Medulla oblongata (tissue), 1 donor: Measurements from ENCODE around the gene SNX10.

ENCODE experiments used
- DNase-seq: peaks from one replicate; pipeline ENCODE4 v3.0.0-alpha.2; 2015; ENCODE audit errors: extremely low spot score

Gene SNX10

DNA sequence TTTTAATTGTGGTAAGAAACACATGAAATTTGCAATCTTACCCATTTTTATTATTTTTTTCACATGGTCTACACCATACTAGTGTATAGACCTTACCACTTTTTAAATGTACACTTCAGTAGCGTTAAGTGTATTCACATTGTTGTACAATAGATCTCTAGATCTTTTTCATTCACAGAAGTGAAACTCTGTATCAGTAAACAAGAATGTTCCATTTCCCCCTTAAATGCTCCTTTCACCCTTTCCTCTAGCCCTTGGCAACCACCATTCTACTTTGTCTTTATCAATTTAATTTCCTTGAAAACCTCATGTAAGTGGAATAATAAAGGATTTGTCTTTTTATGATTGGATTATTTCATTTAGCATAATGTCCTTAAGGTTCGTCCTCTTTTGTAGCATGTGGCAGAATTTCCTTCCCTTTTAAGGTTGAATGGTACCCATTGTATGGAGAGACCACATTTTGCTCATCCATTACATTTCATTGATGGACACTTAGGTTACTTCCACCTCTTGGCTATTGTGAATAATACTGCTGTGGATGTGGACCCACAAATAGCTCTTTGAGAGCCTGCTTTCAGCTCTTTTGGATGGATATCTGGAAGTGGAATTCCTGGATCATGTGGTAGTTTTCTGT is 45.7 kb downstream of the SNX10 start:
- DNase-seq: peak; percentile 7

DNA sequence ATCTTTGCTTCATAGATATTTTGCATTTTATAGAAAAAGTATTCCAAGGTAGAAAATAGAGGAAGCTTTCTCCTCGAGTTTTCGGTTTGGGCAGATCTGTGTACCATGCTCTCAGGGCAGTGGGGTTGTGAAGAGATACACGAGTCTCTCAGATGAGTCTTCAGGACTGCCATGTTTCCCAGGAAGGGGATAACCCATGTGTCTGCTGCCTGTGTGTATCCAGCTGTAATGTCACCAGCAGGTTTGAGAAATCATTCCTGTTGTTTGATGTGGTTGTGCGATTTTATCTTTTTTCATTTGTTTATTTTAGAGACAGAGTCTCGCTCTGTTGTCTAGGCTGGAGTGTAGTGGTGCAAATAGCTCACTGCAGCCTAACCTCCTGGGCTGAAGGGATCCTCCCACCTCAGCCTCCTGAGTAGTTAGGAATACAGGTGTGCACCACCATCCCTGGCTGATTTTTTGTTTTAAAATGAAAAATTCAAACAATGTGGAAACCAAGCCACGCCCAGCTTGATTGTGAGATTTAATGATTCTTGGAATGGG is 48.9 kb downstream of the SNX10 start:
- no peak for DNase-seq

DNA sequence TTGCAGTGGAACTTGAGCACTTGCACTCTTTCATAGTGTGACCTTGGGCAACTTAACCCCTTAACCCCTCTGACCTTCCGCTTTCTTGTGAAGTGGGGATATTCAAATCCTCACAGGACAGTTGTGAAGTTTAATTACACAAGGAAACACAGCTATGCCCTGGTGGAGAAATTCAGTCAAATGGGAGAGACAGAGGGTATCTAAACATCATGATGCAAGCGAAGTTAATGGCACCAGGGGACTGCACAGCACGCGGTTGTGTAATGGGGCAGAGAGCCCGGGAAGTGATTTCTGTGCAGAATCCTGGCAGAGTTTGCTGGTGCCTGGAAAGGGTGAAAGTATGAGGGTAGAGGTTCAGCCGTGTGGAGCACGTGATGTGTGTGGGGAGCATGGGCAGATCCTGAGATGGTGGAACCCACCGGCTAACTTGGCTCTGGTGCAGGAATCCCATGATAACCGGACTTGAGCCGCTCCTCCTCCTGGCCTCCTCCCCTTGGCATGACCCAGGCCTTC is 51.7 kb downstream of the SNX10 start:
- no peak for DNase-seq

DNA sequence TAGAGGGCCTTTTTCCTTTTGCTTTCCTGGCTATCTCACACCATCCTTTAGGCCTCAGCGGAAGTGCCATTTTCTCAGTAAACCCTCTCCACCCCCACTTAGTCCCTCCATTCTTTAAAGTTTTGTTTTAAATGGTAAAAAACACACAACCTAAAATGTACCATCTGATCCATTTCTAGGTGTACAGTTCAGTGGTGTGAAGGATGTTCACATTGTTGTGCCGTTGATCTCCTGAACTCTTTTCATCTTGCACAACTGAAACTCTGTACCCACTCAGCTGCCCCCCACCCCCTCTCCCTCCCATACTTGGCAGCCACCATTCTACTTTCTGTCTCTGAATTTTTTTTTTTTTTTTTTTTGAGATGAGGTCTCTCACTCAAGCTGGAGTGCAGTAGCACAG is 52.2 kb downstream of the SNX10 start:
- DNase-seq: no peak

DNA sequence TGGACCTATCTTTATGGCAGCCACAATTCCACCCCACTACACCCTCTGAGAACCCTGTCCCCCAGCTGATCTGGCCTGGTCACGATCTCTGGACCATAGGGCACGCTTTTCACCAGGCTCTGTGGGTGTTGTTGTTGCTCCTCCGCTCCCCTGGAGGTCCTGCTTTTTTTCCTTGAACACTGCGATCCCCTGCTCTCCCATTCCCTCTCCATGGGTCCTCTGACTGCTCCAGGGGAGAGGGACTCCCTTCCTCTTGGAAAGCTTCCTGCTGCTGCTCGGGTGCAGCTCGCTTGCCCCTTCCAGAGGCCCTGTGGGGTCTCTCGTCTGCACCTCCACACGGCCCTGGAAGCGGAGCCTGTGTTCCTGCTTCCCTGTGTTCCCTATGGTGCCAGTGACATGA is 53.5 kb downstream of the SNX10 start:
- DNase-seq: no peak

DNA sequence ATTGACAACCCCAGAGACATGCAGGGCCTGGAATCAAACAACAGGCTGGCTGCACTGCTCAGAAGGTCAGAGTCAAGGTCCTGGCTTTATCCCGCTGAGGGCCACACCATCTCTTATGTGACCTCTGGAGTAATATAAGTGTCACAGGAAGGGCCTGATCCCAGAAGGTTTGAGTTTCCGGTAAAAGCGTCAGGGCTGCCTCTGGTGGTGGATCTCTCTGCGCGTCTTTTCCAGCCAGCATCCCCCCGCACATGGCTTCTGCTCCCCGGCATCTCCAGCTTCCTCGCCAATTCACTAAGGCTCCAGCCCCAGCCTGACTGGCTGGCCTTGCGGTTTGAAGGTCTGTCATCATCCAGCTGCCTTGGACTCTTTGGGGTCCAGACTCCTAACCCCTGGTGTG is 54.2 kb downstream of the SNX10 start:
- DNase-seq: no peak

DNA sequence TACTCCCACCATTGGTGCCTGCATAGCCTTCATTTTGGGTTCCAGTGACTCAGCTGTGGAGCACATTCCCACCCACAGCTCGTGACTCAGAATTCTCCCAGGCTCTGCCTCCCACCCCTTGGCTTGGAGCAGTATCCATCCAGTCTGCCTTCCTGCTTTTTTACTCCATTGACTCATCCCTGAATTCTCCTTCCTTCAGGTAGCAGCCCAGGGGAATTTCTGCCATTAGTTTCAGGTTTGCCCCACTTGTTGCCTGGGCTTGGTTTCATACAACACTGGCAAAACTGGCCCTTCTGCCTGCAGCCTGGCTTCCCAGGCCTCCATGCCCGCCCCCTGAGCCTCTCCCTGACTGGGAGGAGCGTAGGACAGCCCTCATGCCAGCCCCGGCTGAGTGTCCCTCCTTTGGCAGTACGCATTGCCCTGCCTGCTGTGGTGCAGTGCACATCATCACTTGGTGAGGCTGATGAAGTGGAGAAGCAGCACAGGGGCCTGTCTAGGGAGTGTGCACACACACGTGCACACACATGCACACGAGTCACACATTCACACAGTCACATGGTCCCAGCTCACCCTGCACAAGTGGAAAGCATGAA is 55.0 kb downstream of the SNX10 start:
- no peak for DNase-seq

DNA sequence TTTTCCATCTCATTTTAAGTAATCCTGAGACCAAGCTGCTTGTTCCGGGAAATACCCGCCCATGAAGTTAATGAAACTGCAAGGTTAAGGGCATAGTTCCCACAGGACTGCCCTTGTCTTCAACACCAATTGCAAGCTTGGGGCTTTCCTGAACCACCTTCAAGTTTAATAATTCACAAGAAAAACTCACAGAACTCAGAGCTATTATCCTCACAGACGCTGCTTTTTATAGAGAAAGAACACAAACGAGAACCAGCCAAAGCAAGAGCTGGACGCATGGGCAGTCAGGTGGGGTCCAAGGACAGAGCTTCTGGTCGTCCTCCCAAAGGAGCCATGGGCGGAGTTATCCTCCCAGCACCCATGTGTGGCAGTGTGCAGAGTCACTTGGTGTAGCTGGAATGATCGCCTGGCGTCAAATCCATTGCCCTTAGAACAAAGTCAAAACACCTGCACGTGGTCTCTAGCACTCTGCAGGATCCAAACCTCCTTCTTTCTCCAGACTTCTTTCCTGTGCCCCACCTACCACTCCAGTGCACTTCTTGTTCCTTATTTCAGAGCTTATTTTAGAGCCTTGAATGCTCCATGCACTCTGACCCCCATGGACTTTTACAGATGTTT is 56.7 kb downstream of the SNX10 start:
- no peak for DNase-seq

DNA sequence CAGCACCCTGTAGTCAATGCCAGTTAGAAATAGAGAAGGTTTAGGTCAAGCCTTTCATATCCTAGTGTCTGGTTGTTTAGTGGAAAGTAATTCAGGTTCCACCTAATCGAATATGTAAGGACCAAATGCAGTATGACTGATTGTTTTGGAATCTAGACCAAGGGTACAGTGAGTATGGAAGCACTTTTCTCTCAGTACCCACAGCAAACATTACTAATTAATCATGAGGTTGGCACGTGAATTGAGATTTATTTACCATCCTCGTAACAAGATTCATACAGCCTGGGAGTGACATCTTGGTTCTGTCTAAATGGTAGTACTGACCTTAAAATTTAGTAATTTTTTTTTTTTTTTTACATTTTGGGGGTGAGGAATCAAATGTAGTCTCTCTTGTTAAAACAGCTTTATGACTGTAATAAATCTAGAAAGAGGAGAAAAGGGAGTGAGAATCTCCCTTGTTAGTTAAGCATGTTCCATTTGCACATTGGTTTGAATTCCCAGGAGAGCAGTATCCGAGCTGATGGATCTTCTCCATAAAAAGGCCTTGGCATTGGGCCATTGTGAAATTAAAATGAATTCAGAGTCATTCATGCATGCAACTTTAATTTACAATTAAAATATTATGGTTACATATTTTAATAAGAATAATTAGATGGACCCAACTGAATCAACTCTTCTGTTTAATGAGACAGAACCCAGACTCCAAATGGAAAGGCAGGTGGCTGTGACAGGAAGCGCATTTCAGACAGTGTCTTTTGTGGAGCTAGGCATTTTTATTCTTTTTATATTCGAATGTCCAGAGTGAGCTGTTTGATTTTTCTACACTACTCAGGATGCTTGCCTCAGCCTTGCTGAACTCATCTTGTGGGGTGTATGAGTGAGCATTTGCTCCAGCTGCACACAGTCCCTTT is 57.6 kb downstream of the SNX10 start:
- no peak for DNase-seq

DNA sequence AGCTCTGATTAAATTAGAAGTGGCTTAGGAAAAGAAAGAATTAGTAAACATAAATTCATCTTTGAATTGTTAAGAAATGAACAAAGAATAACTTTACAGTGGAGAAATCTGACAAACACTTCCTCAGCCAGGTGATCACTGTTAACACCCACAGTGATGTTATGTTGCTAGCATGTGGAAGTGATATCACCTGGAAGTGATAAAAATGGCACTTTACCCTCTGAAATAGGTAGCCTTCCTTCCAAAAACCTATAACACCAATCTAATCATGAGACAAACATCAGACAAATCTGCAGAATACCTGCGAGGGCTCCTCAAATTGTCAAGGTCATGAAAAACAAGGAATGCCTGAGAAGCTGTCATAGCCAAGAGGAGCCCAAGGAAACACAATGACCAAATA is 59.5 kb downstream of the SNX10 start:
- DNase-seq: no peak

DNA sequence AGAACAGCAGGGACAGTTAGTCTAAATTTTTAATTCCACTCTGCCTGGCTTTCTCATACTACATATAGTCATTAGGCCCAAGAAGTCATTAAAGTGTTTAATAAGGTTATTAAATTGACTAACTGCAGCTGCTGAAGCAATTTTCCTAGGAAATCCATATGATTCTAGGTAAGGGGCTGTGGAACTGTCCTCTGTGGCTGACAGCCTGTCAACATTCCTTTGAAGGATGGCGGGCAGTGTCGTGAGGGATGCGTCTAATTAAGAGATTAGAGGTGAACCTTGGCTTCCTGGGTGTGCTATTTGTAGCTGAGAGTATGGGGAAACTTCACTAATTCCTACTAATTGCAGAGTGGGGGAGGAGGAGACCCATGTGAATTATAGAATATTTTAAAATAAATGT is 64.6 kb downstream of the SNX10 start:
- no peak for DNase-seq

DNA sequence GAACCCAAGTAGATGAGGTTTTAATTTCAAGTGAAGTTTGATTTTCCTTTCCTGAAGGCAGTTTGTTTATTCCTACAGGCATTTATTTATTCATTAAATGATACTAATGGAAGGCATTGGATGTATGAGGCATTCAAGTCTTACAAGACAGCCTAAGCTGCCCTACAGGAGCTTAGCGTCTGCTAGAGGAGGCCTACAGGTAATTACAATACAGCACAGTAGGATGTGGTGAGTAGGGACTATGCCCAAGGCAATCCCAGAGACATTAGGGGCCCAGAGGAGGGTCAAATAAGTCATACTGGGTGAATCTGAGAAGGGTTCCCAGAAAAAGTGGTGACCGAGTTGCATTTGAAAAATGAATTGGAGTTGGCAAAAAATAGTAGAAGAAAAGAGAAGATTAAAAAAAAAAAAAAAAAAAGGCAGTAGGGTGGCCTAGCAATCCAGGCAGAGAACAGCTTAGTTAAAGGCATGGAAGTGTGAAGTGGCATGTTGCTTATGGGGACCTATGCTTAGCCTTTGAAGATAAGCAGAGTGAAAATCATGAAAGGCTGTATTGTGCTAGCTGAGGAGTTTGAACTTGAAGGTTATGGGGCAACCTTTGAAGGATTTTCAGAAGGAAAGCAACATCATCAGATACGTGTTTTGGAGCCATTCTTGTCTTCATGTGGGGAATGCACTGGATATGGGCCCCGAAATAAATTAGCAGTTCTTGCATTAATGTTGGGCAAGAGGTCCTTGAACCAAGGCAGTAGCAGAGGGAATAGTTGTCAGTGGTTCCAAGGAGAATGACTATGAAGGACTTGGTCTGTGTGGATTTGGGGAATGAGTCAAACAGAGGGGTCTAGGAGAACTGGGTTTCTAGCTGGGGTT is 65.5 kb downstream of the SNX10 start:
- DNase-seq: no peak

DNA sequence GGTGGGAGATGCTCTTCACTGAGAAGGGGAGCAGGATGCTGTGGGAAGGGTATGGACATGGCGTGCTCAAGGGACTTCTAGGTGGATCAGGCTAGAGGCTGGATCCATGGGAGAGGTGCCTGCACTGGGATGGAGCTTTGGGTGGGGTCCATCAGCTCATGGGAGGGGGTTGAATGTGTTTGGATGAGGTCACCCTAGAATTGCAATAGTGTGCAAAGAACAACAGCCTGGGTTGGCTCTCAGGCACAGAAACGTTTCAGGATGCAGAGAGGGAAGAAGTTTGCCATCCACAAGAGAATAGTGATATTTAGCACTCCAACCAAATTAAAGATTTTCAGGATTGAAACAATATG is 66.1 kb downstream of the SNX10 start:
- no peak for DNase-seq

DNA sequence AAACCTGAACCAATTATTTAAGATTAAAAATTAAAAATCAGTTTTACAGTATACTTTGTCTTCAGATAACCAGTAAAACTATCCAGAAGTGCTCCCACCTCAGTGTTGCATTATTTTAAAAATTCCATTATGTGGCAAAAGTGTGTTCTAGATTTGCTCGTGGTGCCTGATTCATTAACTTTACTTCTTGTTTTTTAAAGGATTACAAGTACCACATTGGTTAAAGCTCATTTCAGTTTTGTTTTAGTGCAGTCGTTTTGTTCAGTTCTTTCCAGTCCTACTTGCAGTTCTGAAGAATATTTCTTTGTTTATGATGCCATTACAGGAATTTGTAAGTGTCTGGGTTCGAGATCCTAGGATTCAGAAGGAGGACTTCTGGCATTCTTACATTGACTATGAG is 69.0 kb downstream of the SNX10 start:
- DNase-seq: no peak

DNA sequence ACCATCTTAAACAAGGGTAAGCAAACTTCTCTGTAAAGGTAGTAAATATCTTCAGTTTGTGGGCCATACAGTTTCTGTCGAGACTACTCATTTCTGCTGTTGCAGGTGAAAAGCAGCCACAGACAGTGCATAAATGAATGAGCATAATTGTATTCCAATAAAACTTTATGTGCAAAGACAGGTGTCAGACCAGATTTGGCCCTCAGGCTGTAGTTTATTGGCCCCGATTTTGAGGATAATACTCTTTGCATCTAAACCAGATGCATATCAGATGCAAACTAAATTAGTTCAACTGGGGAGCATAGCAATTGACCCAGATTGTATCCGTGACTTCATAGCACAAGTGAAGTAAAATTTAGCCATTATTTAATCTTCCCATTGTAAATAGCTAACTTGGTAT is 70.0 kb downstream of the SNX10 start:
- DNase-seq: no peak

DNA sequence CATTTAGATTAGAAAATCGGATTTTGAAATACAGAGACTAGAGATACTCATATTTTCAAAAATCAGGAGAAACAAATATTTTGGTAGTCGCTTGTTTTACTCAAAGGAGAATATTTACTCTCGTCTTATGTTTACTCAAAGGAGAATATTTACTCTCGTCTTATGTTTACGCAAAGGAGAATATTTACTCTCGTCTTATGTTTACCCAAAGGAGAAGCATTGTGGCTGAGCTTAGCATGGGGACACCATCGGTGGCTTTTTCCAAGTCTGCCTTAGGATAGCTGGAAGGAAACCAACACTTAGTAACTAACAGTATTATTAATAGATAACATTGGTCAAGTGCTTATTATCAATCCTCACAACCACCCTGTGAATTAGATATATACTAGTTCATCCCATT is 71.8 kb downstream of the SNX10 start:
- no peak for DNase-seq

DNA sequence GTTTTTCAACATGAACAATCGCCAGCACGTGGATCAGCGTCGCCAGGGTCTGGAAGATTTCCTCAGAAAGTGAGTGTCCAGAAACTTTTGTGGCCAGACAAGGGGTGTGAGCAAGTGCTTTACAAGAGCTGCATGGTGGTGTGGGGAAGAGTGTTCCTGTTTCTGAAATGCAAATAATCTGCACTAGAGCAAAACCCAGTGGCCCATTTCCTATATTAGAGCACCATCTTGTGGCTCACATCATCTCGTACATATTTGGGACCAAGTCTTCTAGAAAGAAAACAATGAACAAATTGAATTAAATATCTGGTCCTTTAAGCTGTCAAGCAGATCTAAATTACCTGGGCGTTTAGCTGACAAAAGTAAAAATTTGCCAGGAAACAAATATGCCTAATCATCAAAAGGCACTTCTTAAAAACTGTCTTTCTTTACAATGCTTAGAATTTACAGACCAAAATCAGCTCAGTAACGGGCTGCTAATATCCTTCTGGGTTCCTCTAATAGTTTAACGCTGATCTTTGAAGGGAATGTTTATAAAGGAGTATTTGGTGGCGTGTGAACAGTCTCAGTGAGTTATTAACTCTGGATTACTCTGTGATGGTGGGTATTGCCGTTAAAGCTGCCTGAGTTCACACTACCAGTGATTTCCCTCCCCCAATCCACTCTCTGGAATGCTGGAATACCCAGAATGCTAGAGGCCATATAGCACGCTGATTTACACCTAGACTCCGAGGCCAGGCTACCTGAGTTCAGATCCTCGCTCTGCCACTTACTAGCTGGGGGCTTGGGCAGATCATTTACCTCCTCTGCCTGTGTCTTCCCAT is 73.6 kb downstream of the SNX10 start:
- DNase-seq: peak; percentile 95

DNA sequence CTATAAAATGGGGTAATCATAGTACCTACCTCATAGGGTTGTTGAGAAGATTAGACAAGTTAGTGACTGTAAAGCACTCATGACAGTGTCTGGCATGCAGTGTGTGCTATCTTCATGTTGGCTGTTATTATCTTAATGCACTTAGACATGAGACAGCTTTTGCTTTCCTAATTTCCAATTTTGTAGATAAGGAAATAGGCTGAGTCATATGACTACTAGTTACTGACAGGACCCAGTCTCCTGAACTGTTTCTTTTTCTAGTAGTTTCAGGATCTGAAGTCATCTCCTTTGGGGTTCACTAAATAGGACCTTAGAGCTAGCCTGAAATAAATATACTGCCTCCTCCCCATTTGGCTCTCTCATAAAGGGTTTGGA is 74.2 kb downstream of the SNX10 start:
- no peak for DNase-seq

DNA sequence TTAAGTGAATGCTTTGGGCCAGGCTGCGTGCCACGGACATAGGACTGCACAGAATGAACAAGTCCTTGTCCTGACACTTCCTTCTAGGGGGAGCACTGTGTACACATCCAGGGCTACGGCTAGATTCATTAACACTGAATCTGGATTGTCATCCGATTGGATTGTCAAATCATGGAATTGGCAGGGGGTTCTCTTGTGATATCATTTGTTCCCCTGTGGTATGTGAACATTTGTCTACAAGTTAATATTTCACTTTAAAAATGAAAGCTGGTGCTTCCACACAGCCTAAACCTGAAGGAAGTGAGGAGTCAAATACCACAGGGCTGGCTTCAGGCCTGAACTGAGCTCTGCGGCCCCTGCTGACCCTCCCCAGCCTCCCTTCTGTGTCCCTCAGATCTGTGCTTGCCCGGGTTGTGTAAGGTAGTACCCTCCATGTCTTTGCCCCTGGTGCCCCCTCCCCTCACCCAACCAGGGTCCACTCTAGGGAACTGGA is 75.6 kb downstream of the SNX10 start:
- no peak for DNase-seq

DNA sequence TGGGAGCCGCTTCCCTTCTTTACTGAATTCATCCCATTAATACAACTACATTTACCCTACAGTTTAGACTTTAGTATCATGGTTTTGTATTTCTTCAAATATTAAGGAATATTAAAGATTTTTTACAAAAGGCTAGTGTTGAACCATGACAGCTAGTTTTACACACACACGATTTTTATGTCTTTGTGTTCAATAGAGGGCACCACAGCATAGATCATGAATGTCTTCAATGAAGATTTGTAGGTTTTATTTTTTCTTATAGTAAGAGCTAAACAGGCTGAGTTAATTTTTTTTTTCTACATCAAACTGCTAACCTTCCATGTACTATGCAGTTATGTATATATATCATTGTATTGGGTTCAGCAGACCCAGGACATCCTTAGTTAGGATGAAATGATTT is 76.9 kb downstream of the SNX10 start:
- DNase-seq: no peak
